DOHH2 (cell line): ENCODE measurements around the gene UBE2L5.

Experiments used
- H3F3A ChIP-seq: fragments of 200-600 bp; sonication (generic), shearing (Covaris generic); 2 replicates; pipeline ENCODE4 v1.6.0; 2016; ENCODE audit warnings: antibody characterized with exemption, mild to moderate bottlenecking; ENCODE audit not compliant: control insufficient read depth, insufficient read depth
- H3K27ac ChIP-seq: fragments of 200-600 bp; sonication (generic); 2 replicates; pipeline ENCODE4 v1.5.1; 2014; ENCODE audit warnings: low read depth, mild to moderate bottlenecking, low read length, moderate library complexity
- H3K27me3 ChIP-seq: fragments of 200-600 bp; sonication (generic); 2 replicates; pipeline ENCODE4 v1.6.1; 2014; ENCODE audit warnings: mild to moderate bottlenecking, low read length, mixed read lengths; ENCODE audit not compliant: control insufficient read depth
- H3K36me3 ChIP-seq: fragments of 200-600 bp; sonication (generic); 2 replicates; pipeline ENCODE4 v1.6.1; 2014; ENCODE audit warnings: mild to moderate bottlenecking, low read length, moderate library complexity, mixed read lengths; ENCODE audit not compliant: control insufficient read depth
- H3K4me1 ChIP-seq: fragments of 200-600 bp; sonication (generic); 2 replicates; pipeline ENCODE4 v1.6.1; 2014; ENCODE audit warnings: mild to moderate bottlenecking, low read length, mixed read lengths; ENCODE audit not compliant: control insufficient read depth
- H3K4me2 ChIP-seq: fragments of 200-600 bp; sonication (generic); 2 replicates; pipeline ENCODE4 v1.6.0; 2014; ENCODE audit warnings: mild to moderate bottlenecking, low read length, moderate library complexity
- H3K4me3 ChIP-seq: fragments of 200-600 bp; sonication (generic); 2 replicates; pipeline ENCODE4 v1.5.1; 2014; ENCODE audit warnings: mild to moderate bottlenecking, low read length, mixed read lengths
- H3K79me2 ChIP-seq: fragments of 200-600 bp; sonication (generic); 2 replicates; pipeline ENCODE4 v1.6.1; 2014; ENCODE audit warnings: mild to moderate bottlenecking, low read length, mixed read lengths; ENCODE audit not compliant: control insufficient read depth
- H3K9me2 ChIP-seq: fragments of 200-600 bp; sonication (generic); replicated peaks from 2 replicates; pipeline ENCODE4 v1.6.1; 2014; ENCODE audit warnings: mild to moderate bottlenecking, low read length, mixed read lengths; ENCODE audit not compliant: control insufficient read depth
- H3K9me3 ChIP-seq: fragments of 200-600 bp; sonication (generic); 2 replicates; pipeline ENCODE4 v1.6.1; 2014; ENCODE audit warnings: antibody characterized with exemption, low read length, mixed read lengths; ENCODE audit not compliant: control insufficient read depth, insufficient read depth
- H4K20me1 ChIP-seq: fragments of 200-600 bp; sonication (generic); 2 replicates; pipeline ENCODE4 v1.6.0; 2014; ENCODE audit warnings: low read depth, mild to moderate bottlenecking, antibody characterized with exemption, low read length, moderate library complexity; ENCODE audit not compliant: control insufficient read depth, insufficient read depth
- EZH2phosphoT487 ChIP-seq: fragments of 200-600 bp; sonication (generic); IDR thresholded peaks from 2 replicates; pipeline ENCODE4 v1.6.1; 2017; ENCODE audit warnings: borderline replicate concordance, mild to moderate bottlenecking, antibody characterized with exemption, low read length, moderate library complexity, mixed read lengths
- TF ChIP-seq, protein P1 (sequence below): fragments of 200-600 bp; sonication (generic); IDR thresholded peaks from one replicate; pipeline ENCODE4 v1.5.1; 2014; ENCODE audit warnings: antibody characterized with exemption, mild to moderate bottlenecking, low read depth, low read length; ENCODE audit not compliant: poor library complexity, severe bottlenecking

Gene UBE2L5

DNA sequence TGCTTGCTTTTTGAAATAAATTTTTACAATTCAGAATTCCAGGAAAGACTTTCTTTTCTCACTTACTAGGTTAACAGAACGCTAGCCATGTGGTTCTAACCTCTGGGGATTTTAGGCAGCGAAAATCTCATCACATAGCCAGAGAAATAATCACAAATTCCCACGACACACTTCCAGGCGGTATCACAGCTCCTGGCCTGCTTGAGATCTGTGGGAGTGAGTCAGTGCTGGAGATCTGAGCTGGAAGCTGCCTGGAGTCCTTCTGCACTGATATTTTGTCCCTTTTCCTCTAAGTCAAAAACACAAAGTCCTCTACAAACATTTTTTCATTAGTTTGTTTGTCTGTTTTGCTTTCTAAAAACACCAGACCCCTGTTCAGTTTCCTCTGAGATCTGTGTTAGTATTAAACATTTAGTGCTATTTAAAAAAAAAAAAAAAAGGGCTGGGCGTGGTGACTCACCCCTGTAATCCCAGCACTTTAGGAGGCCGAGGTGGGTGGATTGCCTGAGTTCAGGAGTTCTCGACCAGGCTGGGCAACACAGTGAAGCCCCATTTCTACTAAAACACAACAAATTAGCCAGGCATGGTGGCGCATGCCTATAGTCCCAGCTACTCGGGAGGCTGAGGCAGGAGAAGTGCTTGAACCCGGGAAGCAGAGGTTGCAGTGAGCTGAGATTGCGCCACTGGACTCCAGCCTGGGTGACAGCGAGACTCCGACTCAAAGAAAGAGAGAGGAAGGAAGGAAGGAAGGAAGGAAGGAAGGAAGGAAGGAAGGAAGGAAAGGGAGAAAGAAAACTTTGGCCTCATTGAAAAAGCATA lies 12.2 kb upstream of the UBE2L5 start:
- no peak overlapping the region for H3K27ac ChIP-seq
- no peaks in the 10 kb centered on the region for H3K9me2 ChIP-seq
- H3F3A ChIP-seq: peaks cover 24% of the 10 kb centered on the region
- no peaks in the 10 kb centered on the region for H3K9me3 ChIP-seq
- no peak for TF ChIP-seq EZH2phosphoT487
- TF ChIP-seq, protein P1, sequence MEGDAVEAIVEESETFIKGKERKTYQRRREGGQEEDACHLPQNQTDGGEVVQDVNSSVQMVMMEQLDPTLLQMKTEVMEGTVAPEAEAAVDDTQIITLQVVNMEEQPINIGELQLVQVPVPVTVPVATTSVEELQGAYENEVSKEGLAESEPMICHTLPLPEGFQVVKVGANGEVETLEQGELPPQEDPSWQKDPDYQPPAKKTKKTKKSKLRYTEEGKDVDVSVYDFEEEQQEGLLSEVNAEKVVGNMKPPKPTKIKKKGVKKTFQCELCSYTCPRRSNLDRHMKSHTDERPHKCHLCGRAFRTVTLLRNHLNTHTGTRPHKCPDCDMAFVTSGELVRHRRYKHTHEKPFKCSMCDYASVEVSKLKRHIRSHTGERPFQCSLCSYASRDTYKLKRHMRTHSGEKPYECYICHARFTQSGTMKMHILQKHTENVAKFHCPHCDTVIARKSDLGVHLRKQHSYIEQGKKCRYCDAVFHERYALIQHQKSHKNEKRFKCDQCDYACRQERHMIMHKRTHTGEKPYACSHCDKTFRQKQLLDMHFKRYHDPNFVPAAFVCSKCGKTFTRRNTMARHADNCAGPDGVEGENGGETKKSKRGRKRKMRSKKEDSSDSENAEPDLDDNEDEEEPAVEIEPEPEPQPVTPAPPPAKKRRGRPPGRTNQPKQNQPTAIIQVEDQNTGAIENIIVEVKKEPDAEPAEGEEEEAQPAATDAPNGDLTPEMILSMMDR: no peak
- H3K4me2 ChIP-seq: no peak overlapping the region
- peaks cover 94% of the 10 kb centered on the region for H3K4me1 ChIP-seq
- peaks cover 5% of the 10 kb centered on the region for H3K79me2 ChIP-seq
- no peaks in the 10 kb centered on the region for H3K27me3 ChIP-seq
- H4K20me1 ChIP-seq: no peaks in the 10 kb centered on the region
- H3K36me3 ChIP-seq: no peaks in the 10 kb centered on the region
- no peak overlapping the region for H3K4me3 ChIP-seq

DNA sequence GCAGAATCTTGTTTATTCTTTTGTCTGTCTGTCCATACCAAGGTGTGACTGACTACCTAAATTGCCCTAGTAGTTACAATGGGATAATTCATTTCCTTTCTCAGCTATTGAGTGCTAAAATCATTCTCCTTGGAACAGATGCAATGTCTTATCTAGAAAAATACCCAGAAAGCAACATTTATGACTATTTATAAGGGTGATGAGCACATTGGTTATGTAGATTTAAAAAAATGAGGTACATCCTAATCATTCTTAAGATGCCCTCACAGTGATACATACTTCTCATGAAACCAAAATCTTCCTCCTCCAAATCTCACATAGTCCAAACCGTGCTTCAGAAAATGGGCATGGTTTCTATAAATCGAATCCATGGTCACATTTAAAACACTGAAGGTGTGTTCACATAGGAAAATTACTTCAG lies 11.6 kb upstream of the UBE2L5 start:
- H3F3A ChIP-seq: peaks cover 29% of the 10 kb centered on the region
- H3K9me3 ChIP-seq: no peaks in the 10 kb centered on the region
- H3K4me1 ChIP-seq: peaks cover 95% of the 10 kb centered on the region
- H3K4me2 ChIP-seq: no peak overlapping the region
- peaks cover 8% of the 10 kb centered on the region for H3K79me2 ChIP-seq
- no peaks in the 10 kb centered on the region for H3K36me3 ChIP-seq
- H4K20me1 ChIP-seq: no peaks in the 10 kb centered on the region
- no peaks in the 10 kb centered on the region for H3K27me3 ChIP-seq
- no peak overlapping the region for H3K4me3 ChIP-seq
- H3K27ac ChIP-seq: no peak overlapping the region
- no peak for TF ChIP-seq EZH2phosphoT487
- TF ChIP-seq, protein P1: no peak
- H3K9me2 ChIP-seq: no peaks in the 10 kb centered on the region

DNA sequence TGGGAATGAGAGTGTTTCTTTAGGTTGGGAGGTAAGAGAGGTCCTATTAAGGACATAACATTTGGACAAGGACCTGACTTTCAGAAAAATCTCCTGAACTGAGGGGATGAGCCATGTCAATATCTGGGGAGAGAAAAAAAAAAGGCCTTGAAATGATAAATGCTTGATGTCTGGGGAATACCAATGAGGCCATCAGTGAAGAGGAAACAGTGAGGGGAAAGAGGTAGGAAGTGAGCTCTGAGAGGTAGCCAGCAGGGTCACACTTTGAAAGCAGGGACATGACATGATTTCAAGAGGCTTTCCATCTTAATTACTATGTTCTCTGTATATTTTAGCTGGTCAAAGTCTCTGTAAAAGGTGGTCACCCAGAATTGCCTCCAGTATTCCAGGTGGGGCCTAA lies 9.9 kb upstream of the UBE2L5 start:
- Histone ChIP-seq H3K4me1 (peaks cover 95% of the 10 kb centered on the region), H3K27ac (peak overlapping the region; percentile 46), H3K4me3 (0 out of 2 replicates have a peak overlapping the region, but pooled peaks have one; percentile 10), H3K9me2 (no peaks in the 10 kb centered on the region), H3K79me2 (peaks cover 8% of the 10 kb centered on the region), H3K36me3 (no peaks in the 10 kb centered on the region), H4K20me1 (no peaks in the 10 kb centered on the region), H3K9me3 (no peaks in the 10 kb centered on the region), H3F3A (peaks cover 45% of the 10 kb centered on the region), H3K27me3 (no peaks in the 10 kb centered on the region), H3K4me2 (peak overlapping the region; percentile 44)
- TF ChIP-seq EZH2phosphoT487: no peak
- TF ChIP-seq, protein P1: no peak
